ENCODE measurements around the gene PCDH9.

Gene PCDH9

DNA sequence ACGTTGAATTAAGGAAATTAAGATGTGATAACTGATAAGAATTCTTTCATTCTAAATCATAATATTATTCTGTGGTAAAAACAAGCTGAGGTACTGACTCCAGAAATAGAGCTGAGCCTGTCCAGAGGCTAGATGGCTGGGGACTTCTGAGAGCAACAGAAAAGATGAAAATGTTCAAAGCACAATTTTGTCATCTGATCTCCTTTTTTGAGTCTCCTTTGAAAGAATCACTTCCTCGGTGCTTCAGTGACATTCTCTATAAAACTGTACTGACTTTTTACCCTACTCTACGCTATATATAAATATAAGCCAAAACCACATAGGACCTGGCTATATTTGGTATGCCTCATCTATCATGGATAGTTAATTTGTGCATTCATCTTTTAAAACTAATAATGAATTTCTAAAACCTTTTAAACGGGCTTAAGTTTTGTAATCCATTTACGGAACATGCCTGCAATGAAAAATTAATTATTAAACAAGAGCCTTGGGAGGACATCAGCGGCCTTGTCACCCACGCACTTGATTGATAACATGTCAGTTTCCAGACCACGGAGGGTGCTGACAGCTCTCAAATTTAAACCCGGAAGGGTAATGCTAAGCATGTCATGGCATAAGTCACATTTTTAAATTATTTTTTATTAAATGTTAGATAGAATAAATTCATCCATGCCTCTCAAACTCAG, 235.5 kb downstream of the PCDH9 start:
- Mint-ChIP-seq H3K9me3 (no peaks in the 10 kb centered on the region), H3K27ac (no peak overlapping the region), H3K4me1 (no peaks in the 10 kb centered on the region), H3K36me3 (no peaks in the 10 kb centered on the region), H3K4me3 (peak overlapping the region; percentile 15), H3K27me3 (no peaks in the 10 kb centered on the region)
- no peak for ATAC-seq

DNA sequence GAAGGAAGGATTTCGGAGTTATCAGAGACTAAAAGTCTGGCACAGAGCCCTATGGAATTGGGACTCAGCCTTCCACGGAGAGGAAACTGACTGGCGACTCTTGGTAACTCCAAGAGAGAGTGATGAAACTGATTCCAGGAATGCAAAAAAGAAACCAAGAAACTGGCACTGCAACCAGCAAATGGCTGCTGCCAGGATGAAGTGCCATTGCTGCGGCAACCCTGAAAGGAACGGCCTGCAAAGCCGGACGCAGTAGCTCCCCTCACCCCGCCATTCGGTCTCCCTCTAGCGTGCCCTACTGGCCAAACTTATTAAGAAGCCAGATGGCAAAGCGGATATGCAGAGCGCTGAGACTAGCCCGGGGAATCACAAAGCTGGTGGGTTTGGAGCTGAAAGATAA, 236.0 kb downstream of the PCDH9 start:
- peak overlapping the region; percentile 15 for H3K4me3 Mint-ChIP-seq
- peak; percentile 60 for ATAC-seq

DNA sequence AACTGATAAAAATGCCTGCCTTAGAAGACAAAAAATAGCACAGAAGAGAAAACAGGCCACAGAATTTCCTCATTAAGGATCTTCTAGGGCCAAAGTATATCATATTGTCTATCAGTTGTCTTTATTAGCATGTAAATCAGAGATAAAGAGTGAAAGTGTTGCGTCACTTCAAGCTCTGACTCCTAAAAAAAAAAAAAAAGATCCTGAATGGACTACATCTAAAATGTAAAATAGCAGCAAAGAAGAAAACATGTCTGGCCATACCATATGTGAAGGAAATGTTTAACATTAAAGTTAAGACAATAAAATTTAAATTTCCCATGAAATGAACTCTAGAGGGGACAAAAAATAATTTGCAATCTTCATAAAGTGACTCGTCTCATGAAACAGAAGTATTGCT, 237.4 kb downstream of the PCDH9 start:
- H3K27me3 Mint-ChIP-seq, result no peaks in the 10 kb centered on the region
- H3K9me3 Mint-ChIP-seq, result no peaks in the 10 kb centered on the region
- H3K36me3 Mint-ChIP-seq, result no peaks in the 10 kb centered on the region
- H3K27ac Mint-ChIP-seq, result no peak overlapping the region
- no peaks in the 10 kb centered on the region for H3K4me1 Mint-ChIP-seq
- no peak overlapping the region for H3K4me3 Mint-ChIP-seq
- ATAC-seq, result no peak

More for the DNA sequence above, 236.0 kb downstream of the PCDH9 start:
- Mint-ChIP-seq H3K36me3 (no peaks in the 10 kb centered on the region), H3K4me1 (no peaks in the 10 kb centered on the region), H3K9me3 (no peaks in the 10 kb centered on the region), H3K27me3 (no peaks in the 10 kb centered on the region), H3K27ac (no peak overlapping the region)

GRCh38 chr13:66992183-66992582, 238.0 kb downstream of the PCDH9 start:
- no peaks in the 10 kb centered on the region for H3K36me3 Mint-ChIP-seq
- H3K27ac Mint-ChIP-seq, result no peak overlapping the region
- no peaks in the 10 kb centered on the region for H3K27me3 Mint-ChIP-seq
- H3K9me3 Mint-ChIP-seq, result no peaks in the 10 kb centered on the region
- no peak for ATAC-seq
- no peaks in the 10 kb centered on the region for H3K4me1 Mint-ChIP-seq
- no peak overlapping the region for H3K4me3 Mint-ChIP-seq

DNA sequence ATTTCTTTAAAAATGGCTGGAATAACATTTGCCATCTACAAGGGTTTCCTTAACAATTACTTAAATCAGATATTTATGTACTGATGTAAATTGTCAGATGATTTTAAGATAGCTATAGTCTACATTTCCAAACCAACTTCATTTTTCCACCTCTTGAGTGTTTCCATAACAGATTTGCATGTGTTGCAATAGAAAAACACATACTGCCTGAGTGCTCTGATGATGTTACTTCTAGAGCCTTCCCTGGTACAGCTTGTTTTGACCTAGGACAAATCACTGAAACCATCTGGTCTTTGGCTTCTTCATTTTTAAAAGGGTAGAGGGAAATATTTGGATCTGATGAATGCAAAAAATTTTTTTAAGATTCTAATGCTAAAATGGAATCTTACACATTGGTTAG, 245.9 kb downstream of the PCDH9 start:
- no peak overlapping the region for H3K27ac Mint-ChIP-seq
- H3K36me3 Mint-ChIP-seq, result no peaks in the 10 kb centered on the region
- H3K4me1 Mint-ChIP-seq, result no peaks in the 10 kb centered on the region
- no peak overlapping the region for H3K4me3 Mint-ChIP-seq
- H3K9me3 Mint-ChIP-seq, result peaks cover 3% of the 10 kb centered on the region
- H3K27me3 Mint-ChIP-seq, result no peaks in the 10 kb centered on the region
- no peak for ATAC-seq

DNA sequence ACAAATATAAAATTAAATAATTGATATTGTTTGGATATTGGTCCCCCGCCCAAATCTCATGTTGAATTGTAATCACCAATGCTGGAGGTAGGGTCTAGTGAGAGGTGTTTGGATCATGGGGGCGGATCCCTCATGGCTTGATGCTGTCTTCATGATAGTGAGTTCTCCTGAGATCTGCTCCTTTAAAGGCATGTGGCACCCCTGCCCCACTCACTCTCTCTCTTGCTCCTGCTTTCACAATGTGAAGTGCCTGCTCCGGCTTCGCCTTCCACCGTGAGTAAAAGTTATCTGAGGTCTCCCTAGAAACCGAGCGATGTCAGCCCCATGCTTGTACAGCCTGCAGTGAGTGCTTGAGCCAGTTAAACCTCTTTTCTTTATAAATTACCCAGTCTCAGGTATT, 248.2 kb downstream of the PCDH9 start:
- Mint-ChIP-seq H3K4me1 (no peaks in the 10 kb centered on the region), H3K9me3 (peaks cover 3% of the 10 kb centered on the region), H3K27me3 (no peaks in the 10 kb centered on the region), H3K27ac (no peak overlapping the region), H3K36me3 (no peaks in the 10 kb centered on the region), H3K4me3 (no peak overlapping the region)
- no peak for ATAC-seq

DNA sequence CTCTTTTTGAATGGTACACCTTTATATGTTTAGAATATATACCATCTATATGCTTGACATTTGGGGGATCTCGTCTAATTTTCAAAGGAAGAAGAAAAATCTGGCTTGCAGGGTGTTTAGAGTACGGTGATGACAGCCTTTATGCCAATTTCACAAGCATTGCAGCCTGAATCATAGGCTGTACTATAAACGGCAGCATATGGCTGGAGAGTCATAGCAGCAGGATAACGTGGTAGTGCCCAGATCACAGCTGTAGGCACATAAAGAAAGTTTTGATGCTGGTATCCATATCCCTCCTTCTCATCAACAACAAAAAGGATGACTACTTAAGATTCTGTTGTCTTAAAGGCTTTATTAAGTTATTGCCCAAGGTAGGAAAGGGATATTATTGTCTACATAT, 253.0 kb downstream of the PCDH9 start:
- Mint-ChIP-seq H3K9me3 (no peaks in the 10 kb centered on the region), H3K4me1 (no peaks in the 10 kb centered on the region), H3K4me3 (no peak overlapping the region), H3K27me3 (no peaks in the 10 kb centered on the region), H3K36me3 (no peaks in the 10 kb centered on the region), H3K27ac (no peak overlapping the region)
- ATAC-seq, result no peak

- H3K27me3 Mint-ChIP-seq, result no peaks in the 10 kb centered on the region
- H3K4me3 Mint-ChIP-seq, result no peak overlapping the region
- no peak for ATAC-seq
- H3K9me3 Mint-ChIP-seq, result no peaks in the 10 kb centered on the region
- H3K36me3 Mint-ChIP-seq, result no peaks in the 10 kb centered on the region
- no peaks in the 10 kb centered on the region for H3K4me1 Mint-ChIP-seq
- H3K27ac Mint-ChIP-seq, result no peak overlapping the region
Observed at GRCh38 chr13:66974889-66975288, 255.2 kb downstream of the PCDH9 start.

GRCh38 chr13:66974174-66974573, 256.0 kb downstream of the PCDH9 start:
- Mint-ChIP-seq H3K36me3 (no peaks in the 10 kb centered on the region), H3K4me1 (no peaks in the 10 kb centered on the region)
- no peak for ATAC-seq

GRCh38 chr13:66972659-66973058, 257.5 kb downstream of the PCDH9 start:
- no peak overlapping the region for H3K27ac Mint-ChIP-seq
- H3K4me1 Mint-ChIP-seq, result no peaks in the 10 kb centered on the region
- no peaks in the 10 kb centered on the region for H3K27me3 Mint-ChIP-seq
- no peaks in the 10 kb centered on the region for H3K9me3 Mint-ChIP-seq
- H3K36me3 Mint-ChIP-seq, result no peaks in the 10 kb centered on the region
- no peak overlapping the region for H3K4me3 Mint-ChIP-seq
- ATAC-seq, result no peak

More at GRCh38 chr13:66974174-66974573, 256.0 kb downstream of the PCDH9 start:
- Mint-ChIP-seq H3K4me3 (no peak overlapping the region), H3K27ac (no peak overlapping the region), H3K27me3 (no peaks in the 10 kb centered on the region), H3K9me3 (no peaks in the 10 kb centered on the region)

- Mint-ChIP-seq H3K27ac (no peak overlapping the region), H3K9me3 (no peaks in the 10 kb centered on the region), H3K4me3 (no peak overlapping the region), H3K4me1 (no peaks in the 10 kb centered on the region), H3K36me3 (no peaks in the 10 kb centered on the region), H3K27me3 (no peaks in the 10 kb centered on the region)
- ATAC-seq, result no peak
Observed at GRCh38 chr13:66971004-66971403, 259.1 kb downstream of the PCDH9 start.

- Mint-ChIP-seq H3K4me3 (no peak overlapping the region), H3K36me3 (no peaks in the 10 kb centered on the region), H3K9me3 (no peaks in the 10 kb centered on the region), H3K27ac (no peak overlapping the region), H3K27me3 (no peaks in the 10 kb centered on the region), H3K4me1 (no peaks in the 10 kb centered on the region)
- no peak for ATAC-seq
Observed at GRCh38 chr13:66969291-66969690, 260.8 kb downstream of the PCDH9 start.

DNA sequence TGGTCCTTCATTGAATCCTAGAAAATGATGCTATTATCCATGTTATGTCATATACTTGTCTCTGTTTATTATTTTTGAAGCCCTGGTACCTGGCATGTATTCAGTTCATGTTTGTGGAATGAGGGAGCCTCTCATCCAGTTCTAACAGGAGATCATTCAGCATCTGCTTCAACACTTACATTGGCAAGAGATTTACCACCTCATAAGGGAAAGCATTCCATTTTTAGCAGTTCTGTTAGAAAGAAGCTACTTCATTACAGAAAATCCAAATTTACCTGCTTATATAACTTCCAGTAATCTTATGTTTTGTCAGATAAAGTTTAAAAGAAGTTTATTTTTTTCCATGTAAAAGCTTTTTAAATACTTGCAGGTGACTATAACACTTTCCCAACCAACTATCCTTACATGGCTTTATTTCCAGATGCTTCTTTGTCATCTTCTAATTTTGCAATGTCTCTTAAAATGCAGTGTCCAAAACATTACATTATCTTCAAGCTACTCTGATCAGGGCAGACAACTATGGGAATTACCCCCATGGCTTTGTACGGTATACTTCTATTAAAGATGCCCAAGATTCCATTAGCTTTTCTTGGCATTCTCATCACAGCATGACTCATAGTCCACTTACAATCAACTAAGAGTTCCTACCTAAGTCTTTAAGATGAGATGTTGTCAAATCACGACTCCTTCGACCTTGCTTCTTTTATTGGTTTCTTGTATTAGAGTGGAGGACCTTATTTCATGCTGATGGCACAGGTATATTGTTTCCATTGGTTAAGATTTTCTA, 262.1 kb downstream of the PCDH9 start:
- Mint-ChIP-seq H3K9me3 (no peaks in the 10 kb centered on the region), H3K27ac (no peak overlapping the region), H3K4me1 (no peaks in the 10 kb centered on the region), H3K27me3 (no peaks in the 10 kb centered on the region), H3K36me3 (no peaks in the 10 kb centered on the region), H3K4me3 (no peak overlapping the region)
- no peak for ATAC-seq

- ATAC-seq, result no peak
- Mint-ChIP-seq H3K4me1 (no peaks in the 10 kb centered on the region), H3K4me3 (no peak overlapping the region), H3K36me3 (no peaks in the 10 kb centered on the region), H3K27me3 (no peaks in the 10 kb centered on the region), H3K27ac (no peak overlapping the region), H3K9me3 (no peaks in the 10 kb centered on the region)
Observed at GRCh38 chr13:66965181-66965580, 265.0 kb downstream of the PCDH9 start.

GRCh38 chr13:66962953-66963352, 267.2 kb downstream of the PCDH9 start:
- Mint-ChIP-seq H3K4me1 (no peaks in the 10 kb centered on the region), H3K27me3 (no peaks in the 10 kb centered on the region), H3K4me3 (no peak overlapping the region), H3K27ac (no peak overlapping the region), H3K36me3 (no peaks in the 10 kb centered on the region), H3K9me3 (no peaks in the 10 kb centered on the region)
- ATAC-seq, result no peak

- no peaks in the 10 kb centered on the region for H3K4me1 Mint-ChIP-seq
- H3K27me3 Mint-ChIP-seq, result no peaks in the 10 kb centered on the region
- H3K9me3 Mint-ChIP-seq, result no peaks in the 10 kb centered on the region
- no peaks in the 10 kb centered on the region for H3K36me3 Mint-ChIP-seq
- no peak overlapping the region for H3K27ac Mint-ChIP-seq
- ATAC-seq, result peak; percentile 54
- no peak overlapping the region for H3K4me3 Mint-ChIP-seq
Observed at GRCh38 chr13:66958611-66959010, 271.5 kb downstream of the PCDH9 start.
